LNCAP (cell line): ENCODE measurements around the gene CAPRIN2.

Experiments used
- CTCF ChIP-seq: fragments of 450-650 bp; IDR thresholded peaks from 2 replicates; pipeline ENCODE4 v1.5.1; 2017; ENCODE audit warnings: mild to moderate bottlenecking

Gene CAPRIN2

GRCh38 chr12:30794020-30794419 is 39.3 kb upstream of the CAPRIN2 start:
- TF ChIP-seq CTCF, result no peak

GRCh38 chr12:30792648-30793499 is 38.1 kb upstream of the CAPRIN2 start:
- TF ChIP-seq CTCF, result no peak

GRCh38 chr12:30792085-30792484 is 37.3 kb upstream of the CAPRIN2 start:
- no peak for TF ChIP-seq CTCF

GRCh38 chr12:30788754-30789153 is 34.0 kb upstream of the CAPRIN2 start:
- TF ChIP-seq CTCF, result no peak

- no peak for TF ChIP-seq CTCF
Observed at GRCh38 chr12:30785630-30786029, 30.9 kb upstream of the CAPRIN2 start.

GRCh38 chr12:30784508-30784907 is 29.8 kb upstream of the CAPRIN2 start:
- TF ChIP-seq CTCF, result no peak

GRCh38 chr12:30783946-30784345 is 29.2 kb upstream of the CAPRIN2 start:
- no peak for TF ChIP-seq CTCF
